ENCODE measurements around the gene DIP2B.

Gene DIP2B

DNA sequence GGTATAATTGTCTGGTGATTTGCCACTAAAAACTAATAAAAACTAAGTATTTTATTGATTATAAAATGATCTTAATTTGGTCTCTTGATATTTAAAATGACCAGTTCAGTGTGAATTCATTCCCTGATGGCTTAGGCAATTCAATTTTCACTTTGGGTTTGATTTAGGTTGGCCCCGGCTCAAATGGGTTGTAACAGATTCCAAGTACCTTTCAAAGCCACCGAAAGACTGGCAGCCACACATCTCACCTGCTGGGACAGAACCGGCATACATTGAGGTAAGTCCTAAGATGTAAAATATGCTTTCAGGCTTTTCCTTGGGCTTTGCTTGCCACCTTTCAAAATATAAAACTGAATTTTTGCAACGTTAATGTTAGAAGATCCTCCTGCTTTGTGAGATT lies 181.6 kb downstream of the DIP2B start:
- no peak for DNase-seq

DNA sequence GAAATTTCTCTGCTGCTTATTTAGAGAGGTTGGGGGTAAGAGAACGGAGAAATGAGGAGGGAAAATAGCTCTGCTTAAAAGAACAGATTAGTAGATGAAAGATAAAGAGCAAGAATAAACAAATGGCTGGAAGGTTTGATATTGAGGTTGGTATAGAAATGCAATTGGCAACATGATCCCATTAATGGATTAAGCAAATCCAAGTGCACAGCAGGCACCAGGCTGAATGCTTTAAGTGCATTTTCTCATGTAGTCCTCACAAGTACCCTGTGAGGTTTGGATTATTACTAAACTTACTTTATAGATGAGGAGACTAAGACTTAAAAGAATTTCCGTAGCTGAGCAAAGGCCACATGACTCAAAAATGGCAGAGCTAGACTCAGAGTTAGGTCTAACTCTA lies 182.2 kb downstream of the DIP2B start:
- DNase-seq, result no peak

DNA sequence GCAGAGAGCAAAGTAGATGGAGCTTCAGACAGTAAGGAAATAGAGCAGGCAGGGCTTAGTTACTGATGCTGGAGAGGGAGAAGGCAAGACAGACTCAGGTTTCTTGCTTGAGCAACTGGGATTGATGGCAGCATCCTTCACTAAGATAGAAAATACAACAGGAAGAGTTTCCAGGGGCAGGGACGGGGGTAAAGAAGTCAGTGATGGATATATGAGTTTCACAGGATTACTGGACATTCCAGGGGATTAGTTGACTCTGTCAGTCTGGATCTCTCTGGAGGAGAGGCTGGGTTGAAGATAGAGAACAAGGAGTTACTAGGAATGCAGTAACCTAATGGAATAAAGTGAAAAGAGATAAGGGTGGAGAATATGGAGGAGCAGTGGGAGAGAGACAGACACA lies 184.7 kb downstream of the DIP2B start:
- no peak for DNase-seq

DNA sequence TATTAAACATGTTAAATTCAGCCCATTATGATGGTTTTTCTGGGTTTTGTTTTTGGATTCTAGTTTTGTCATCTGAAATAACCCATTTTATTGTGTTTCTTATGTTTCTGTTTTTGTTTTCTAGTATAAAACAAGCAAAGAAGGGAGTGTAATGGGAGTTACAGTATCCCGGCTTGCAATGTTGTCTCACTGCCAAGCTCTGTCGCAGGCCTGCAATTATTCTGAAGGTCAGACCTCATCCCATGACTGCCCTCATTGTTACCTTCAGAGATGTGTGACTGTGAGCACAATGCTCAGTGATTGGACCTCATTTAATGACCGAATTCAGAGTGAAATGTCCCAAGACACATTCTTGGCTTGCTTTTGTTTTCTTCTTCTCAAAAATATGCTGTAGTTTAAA lies 186.1 kb downstream of the DIP2B start:
- DNase-seq, result peak; percentile 23

DNA sequence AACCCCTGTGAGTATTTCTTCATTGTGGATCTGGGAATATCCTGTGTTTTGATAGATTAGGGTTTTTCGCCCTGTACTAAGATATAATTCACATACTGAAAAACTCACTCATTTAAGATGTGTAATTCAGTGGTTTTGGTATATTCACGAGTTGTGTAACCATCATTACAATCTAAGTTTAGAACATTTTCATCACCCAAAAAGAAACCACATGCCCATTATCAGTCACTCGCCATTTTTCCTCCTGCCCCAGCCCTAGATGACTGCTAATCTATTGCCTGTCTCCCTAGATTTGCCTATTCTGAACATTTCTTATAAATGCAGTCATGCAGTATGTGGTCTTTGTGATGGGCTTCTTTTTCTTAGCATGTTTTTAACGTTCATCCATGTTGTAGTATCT lies 191.2 kb downstream of the DIP2B start:
- DNase-seq, result no peak

DNA sequence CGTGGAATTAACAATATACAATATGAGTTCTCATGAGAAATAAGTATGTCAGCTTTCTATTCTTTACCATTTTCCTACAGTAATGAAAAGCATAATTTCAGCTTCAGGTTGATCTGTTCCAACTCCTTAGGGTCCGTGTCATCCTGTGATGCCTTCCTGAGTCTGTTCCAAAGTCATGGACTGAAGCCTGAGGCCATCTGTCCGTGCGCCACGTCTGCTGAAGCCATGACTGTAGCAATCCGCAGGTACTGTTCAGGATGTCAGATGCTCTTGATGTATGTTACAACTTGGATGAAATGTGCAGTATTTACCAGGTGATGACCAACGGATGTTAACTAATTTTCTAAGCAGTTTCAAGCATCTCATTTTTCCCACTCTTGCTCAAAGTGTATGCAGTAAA lies 192.1 kb downstream of the DIP2B start:
- DNase-seq, result no peak

DNA sequence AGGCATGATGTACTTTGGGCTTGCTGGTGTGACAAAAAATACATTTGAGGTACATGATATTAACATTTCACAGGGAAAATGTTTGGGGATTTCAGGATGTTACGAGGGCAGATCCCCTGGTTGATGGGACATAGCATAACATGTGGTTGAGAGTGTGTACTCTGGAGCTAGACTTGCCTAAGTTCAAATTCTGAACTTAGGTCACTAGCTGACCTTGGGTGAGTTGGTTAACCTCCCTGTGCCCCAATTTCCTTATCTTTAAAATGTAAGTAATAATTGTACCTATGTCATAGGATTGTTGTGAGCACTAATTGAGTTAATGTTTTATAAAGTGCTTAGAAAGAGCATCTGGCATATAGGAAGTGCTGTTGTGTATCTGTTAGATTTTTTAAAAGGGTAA lies 194.4 kb downstream of the DIP2B start:
- no peak for DNase-seq

DNA sequence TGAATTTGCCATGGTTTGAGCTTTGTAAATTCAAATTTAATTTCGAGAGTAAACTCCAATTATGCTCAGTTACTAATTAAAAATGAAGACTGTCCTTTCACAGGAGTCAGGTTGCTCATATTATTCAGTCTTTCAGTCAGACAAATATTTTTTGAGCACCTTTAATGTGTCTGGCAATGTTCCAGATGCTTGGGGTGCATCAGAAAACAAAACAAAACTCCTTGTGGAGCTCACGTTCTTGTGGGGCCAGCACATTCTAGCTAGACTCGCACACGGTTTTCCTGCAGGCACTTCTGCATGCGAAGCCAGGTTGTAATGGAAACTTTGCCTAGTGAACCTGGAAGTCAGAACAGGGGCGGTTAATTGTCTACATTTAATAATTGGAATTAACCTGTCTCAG lies 195.2 kb downstream of the DIP2B start:
- no peak for DNase-seq

DNA sequence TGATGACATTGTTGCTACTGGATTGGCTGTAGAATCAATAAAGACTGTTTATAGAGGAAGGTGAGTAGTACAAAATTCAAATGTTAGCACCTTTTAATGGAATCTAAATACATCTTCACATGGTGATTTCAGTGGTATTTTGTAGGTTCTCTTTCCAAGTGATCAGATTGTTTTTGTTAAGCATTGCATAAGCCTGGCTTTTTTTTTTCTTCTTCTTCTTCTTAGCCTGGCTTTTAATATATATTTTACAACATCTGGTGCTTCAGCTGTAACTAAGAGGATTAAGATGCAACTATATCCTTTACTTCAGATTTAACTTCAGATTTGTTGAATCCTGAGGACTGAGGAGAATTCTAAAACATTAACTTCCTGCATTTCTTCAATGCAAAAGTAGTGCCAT lies 201.8 kb downstream of the DIP2B start:
- DNase-seq, result no peak

DNA sequence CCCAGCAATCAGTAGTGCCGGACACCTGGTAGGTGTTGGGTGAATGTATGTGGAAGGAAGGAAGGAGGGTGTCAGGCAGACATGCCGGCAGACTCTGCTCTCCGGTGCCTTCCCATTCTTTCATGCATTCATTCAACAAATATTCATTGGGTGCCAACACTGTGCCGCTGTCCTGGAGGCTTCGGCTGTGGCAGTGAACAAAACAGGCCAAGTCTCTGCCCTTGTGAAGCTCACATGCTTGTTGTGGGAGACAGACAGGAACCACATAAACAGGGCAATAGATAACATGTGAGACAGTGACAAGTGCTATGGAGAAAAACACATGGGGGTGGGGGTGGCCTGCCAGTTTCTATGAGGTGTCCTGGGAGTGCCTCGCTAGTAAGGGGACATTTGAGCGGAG lies 202.6 kb downstream of the DIP2B start:
- no peak for DNase-seq

DNA sequence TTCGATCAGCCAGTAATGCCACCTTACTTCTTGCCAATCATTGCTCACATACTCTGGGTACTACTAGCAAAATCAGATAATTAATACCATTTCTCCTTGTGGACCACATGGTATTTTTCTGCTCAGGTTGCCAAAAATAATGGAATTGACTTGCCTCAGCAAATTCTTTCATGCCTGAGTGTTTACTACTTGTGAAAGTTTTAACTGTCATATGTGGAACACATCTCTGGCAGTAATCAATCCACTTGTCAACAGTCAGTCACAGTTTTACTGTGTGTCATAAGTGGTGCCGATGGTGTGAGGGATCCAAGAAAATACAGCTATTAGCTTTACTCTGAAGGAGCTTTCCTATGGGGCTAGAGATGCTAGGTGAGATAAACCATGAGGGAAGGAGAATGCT lies 203.8 kb downstream of the DIP2B start:
- no peak for DNase-seq

DNA sequence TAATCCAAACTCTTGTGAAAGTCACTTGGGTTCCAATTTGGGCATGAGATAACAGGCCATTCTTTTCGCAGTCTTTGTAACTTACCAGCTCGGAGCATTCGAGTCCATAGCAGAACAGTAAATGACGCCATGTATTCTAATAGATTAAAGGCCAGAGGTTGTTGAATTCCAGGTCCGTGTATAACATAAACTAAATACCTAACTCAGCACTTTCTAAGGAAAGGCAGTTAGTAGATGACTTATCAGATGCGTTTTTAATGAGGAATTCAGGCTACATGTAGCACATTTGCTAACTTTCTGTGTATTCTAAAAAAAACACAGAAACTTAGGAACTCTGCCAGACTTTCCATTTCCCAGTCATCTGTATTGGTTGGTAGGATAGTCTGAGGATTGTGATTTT lies 206.3 kb downstream of the DIP2B start:
- no peak for DNase-seq

DNA sequence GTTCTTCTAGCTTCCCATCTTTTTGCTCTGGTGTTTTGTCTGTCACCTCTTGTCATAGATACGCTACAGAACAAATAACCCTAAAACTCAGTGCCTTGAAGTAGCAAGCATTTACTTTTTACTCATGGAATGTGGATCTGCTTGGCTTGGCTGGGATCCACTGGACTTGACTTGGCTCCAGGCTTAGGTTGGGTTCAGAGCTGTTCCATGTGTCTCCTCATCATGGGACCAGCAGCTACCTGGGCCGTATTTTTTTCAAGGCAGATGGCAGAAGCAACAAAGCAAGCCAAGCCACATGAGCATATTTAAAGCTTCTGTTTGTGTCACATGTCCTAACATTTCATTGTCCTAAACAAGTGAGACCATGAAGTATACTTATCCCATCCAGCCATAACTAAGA lies 210.4 kb downstream of the DIP2B start:
- DNase-seq, result no peak

DNA sequence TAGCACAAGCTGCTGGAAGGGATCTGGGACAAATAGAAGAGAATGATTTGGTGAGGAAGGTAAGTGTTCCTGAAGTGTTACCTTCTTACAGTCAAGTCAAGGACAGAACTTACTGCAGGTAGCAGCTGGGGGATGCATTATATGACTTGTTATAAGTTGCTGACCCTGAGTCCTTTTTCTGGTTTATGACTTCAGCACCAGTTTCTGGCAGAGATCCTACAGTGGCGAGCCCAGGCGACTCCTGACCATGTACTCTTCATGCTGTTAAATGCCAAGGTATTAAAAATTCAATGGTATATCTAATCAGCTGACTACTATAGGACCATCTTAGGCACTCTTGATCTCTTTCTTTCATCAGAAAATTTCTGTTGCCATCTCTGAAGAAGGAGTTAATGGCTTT lies 214.0 kb downstream of the DIP2B start:
- DNase-seq, result no peak

DNA sequence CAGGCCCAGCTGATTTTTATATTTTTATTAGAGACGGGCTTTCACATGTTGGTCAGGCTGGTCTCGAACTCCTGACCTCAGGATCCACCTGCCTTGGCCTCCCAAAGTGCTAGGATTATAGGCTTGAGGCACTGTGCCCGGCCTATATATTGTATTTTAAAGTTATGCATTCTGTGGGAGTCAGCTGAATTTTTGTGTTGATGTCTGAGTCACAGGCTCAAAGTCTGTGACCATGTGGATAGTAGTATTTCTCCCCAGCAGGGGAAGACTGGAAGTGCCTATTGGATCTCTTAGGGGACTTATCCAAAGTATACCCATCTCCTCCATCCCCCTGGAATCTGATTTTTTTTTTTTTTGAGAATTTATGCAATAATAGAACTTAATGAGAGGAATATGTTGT lies 215.3 kb downstream of the DIP2B start:
- no peak for DNase-seq

DNA sequence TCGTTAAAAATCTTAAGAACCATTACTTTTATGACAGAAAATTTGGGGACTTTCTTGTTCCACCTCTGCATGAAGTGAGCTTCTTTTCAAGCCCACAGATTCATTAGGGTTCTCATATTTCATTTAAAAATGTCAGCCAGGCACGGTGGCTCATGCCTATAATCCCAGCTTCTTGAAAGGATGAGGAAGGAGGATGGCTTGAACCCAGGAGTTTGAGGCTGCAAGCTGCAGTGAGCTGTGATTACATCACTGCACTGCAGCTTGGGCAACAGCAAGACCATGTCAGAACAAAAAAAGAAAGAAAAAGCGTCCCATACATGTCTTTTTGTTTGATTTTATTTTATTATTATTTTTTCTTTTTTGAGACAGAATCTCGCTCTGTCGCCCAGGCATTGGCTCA lies 215.7 kb downstream of the DIP2B start:
- DNase-seq, result no peak

DNA sequence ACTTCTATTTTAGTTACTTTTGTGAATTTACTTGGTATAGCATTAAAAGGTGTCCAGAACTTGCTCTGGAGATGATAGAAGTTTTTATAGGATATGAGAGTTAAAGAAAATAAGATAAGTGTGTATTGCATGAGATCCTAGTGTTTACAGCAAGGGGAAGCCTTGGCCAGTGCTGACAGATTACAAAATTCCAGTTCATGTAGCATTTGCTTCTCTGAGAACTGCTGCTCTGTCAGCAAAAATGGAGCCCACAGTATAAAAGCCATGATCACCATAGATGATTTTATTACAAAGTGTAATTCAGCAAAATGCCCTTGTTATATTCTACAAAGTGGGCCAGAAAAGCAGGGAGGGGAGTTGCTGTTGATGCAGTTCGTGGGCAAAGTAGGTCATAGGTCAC lies 219.1 kb downstream of the DIP2B start:
- DNase-seq, result no peak

DNA sequence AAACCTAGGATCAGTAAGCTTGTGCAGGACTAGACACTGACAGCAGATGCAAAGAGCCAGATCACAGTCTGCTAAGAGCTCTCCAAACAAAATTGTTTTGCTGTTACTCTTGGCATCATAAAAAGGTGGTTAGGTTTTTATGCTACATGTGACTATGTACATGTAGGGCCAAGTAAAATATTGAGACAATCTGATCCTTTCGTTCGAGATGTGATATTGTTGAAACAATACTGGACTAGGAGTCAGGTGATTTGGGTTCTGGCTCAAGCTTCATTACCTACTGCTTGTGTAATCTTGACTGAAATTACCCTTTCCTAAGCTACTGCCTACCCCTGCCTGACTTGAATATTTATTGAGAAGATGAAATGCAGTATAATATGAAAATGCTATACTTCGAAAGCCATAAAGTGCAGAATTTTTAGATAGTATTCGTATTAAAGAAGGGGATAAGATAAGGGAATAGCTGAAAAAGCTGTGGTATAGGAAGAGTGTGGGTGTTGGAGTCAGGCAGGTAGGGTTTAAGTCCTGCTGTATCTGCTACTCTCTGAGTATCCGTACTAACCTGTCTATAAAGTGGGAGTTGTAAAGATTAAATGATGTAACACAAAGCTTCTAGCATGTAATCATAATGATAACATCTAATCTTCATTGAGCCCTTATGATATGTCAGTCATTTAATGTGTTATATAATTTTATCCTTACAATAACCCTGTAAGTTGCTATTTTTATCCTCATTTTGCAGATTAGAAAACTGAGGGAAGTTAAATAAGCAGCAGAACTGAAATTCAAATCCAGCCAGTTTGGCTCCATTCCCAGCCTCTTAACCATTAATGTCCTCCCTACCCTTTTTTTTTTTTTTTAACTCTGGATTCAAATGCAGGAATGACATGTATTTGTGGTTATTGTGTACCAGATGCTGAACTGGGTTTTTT lies 220.5 kb downstream of the DIP2B start:
- DNase-seq, result no peak

DNA sequence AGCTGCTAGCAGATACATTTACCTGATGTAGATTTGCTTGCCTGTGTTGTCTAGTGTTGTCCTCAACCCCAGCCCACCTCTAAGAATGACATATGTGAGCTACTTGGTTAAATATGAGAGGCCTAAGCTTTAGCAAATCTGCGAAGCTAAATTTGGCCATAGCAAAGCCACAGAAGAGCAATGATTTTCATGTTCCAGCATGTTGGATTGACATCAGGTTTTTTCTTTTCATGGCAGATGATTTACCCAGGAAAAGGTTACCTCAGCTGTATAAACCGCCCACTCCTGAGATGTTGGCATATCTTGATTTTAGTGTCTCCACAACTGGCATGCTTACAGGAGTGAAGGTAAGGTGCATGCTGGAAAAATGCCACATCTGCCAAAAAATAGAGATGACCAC lies 222.7 kb downstream of the DIP2B start:
- DNase-seq, result no peak

DNA sequence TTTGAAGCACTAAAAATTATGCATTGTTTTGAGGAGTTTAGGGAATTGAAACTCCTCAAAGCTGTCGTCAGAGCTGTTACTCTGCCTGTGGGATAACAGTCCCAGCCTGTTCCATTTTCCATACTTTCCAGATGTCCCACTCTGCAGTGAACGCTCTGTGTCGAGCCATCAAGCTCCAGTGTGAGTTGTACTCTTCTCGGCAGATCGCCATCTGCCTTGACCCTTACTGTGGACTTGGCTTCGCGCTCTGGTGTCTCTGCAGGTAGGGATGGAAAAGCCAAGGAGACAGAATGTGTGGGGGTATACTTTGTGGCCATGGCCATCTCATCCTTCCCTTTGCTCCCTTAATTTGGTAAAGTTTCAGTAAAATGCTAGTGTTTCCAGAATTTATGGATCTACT lies 223.6 kb downstream of the DIP2B start:
- no peak for DNase-seq

DNA sequence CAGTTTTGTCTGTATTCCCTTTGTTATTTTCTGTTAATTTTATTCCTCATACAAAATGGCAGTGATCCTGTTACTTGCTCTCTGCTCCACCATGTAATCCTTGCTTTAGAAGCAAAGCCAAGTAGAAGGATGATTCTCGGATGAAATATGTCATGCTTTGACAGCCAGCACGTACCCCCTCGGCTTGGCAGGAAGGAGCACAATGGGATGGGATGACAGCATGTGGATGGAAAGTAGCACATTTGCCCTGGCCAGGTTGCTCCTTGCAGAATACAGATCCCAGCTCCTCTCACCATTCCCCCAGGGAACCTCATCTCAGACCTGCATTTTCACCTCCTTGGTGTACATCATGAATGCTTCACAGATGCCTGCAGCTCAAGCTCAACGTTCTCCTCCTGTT lies 224.1 kb downstream of the DIP2B start:
- no peak for DNase-seq

DNA sequence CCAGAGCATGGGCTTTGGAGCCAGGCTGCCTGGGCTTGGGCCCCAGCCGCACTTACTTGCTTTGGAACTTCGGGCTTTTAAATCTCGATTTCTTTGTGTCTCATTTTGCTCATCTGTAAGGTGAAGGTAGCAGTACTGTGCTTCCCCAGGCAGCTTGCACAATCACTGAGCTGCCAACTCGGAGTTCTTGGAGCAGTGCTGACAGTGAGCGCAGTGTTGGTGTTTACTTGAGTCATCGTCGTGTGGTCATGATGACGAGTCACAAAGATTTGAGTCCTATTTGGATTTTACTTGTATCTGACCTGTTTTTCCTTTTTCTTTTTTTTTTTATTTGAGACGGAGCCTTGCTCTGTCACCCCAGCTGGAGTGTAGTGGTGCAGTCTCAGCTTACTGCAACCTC lies 227.8 kb downstream of the DIP2B start:
- no peak for DNase-seq

DNA sequence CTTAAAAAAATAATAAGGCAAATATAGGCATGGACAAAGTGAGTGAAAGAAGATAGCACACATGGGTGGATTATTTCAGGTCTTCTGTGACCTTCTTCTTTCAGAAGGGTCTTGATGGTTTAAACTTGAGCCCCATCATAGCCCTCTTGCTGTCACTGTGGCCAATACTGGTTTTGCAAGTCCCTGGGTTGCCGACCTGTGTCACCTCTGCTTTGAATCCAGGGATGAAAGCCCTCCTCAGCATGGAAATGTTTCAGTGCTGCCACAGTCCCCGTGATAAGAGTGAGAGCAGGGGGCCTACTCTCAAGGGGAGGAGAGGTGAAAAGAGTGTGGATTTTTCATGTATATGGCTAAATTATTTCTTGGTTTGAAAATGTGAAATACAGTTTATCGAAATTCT lies 228.9 kb downstream of the DIP2B start:
- no peak for DNase-seq

DNA sequence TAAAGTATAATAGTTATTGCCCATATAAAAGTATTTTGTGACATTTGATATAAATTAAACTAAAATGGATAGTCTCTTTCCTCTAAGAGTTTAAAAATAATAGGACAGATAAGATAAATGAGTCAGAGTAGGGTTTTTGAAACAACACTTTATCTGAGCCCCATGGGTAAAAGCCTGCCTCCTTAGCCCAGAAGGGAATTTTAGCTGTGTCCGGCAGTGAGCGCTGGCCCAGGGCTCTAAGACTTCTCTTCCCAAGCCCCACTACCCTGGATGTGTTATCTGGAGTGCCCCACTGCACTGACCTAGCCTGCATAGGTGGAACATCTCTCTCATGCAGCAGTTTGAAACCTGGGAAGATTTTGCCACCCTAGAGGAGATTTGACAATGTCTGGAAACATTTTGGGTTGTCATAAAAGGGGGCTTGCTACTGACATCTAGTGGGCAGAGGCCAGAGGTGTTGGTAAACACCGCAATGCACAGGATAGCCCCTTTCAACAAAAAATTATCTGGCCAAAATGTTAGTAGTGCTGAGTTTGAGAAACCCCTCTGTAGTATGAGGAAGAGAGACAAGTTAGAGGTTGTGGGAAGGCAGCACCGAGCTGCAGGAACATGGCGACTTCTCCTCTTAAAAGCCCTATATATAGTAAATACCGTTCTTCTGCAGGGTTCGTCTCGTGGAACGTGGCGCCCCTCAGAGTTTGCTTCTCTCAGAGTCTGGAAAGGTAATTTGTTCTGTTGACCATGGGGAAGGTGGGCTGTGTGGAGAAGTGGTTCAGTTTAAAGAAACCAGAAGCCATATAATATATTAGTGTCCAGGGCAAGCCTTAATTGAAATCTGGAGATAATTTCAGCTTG lies 229.9 kb downstream of the DIP2B start:
- peak; percentile 51 for DNase-seq

Measured in retina (tissue), 1 donor.